Measurements from ENCODE around the gene RPL36.

GRCh38 chr19:5697022-5697889 is 7.2 kb downstream of the RPL36 start:
- TF ChIP-seq PATZ1 (CRISPR knock-in tag; IDR thresholded peaks at IDR 0.05; ENCODE audit: borderline replicate concordance) (0 out of 2 replicates have a peak, but pooled peaks have one; percentile 25), CSDC2 (CRISPR knock-in tag; IDR thresholded peaks at IDR 0.05) (no peak), TSHZ2 (CRISPR knock-in tag; IDR thresholded peaks at IDR 0.05) (no peak), SNAI2 (CRISPR knock-in tag; IDR thresholded peaks at IDR 0.05) (no peak), ZC3H10 (CRISPR knock-in tag; IDR thresholded peaks at IDR 0.05) (no peak), ZFP30 (CRISPR knock-in tag; IDR thresholded peaks at IDR 0.05) (no peak), ZNF8 (CRISPR knock-in tag; IDR thresholded peaks at IDR 0.05) (no peak)

All from SK-N-SH treated with all-trans-retinoic acid at 6 μM for 48 hours (cell line).